Caco-2 (cell line): ENCODE measurements around the gene TAGLN2. TPM values are rescaled to one million over a fixed set of nuclear protein-coding genes. Genes with fewer than 3 reads are reported as not detected.
A peak's percentile ranks its signal among the peaks of the same experiment; 100 is the strongest.

Experiments used
- BruUV-seq: library from RNA; stranded (reverse); fragments of 400-500 nt; replicated peaks from 2 replicates; lab custom pipeline; 2021; lab: Mats Ljungman, UMichigan
- CTCF ChIA-PET: fragments of 300-600 bp; sonication (Branson Sonifier 250); formaldehyde crosslinking; loops from one replicate; lab custom pipeline; 2022; ENCODE audit warnings: antibody characterized with exemption; lab: Charles Lee
- POLR2A ChIA-PET: fragments of 300-600 bp; sonication (Branson Sonifier 250); formaldehyde crosslinking; loops from one replicate; lab custom pipeline; 2022; ENCODE audit warnings: antibody characterized with exemption; lab: Charles Lee
- DNase-seq, 2 experiments: peaks; one replicate each; pipeline versions ENCODE4 v3.0.0 to v3.0.0-alpha.2; 2020 to 2022
- H3K27me3 ChIP-seq: replicated peaks from 2 replicates; pipeline ENCODE4 v1.6.0; 2011; ENCODE audit warnings: low read length; ENCODE audit not compliant: control insufficient read depth, insufficient read depth
- H3K36me3 ChIP-seq: 2 replicates; pipeline ENCODE4 v1.5.1; 2011; ENCODE audit warnings: low read length; ENCODE audit not compliant: control insufficient read depth, insufficient read depth
- H3K4me1 ChIP-seq: fragments of 250-450 bp; sonication (Bioruptor Pico); 2 replicates; pipeline ENCODE4 v1.5.1; 2020; ENCODE audit warnings: mild to moderate bottlenecking
- H3K4me3 ChIP-seq: 2 replicates; pipeline ENCODE4 v1.5.1; 2011; ENCODE audit warnings: low read depth, mild to moderate bottlenecking, control low read depth, low read length
- H3K9me3 ChIP-seq: fragments of 250-450 bp; sonication (Bioruptor Pico); 2 replicates; pipeline ENCODE4 v1.5.1; 2020; ENCODE audit warnings: mild to moderate bottlenecking, moderate library complexity
- H3K27ac Mint-ChIP-seq: one replicate; pipeline ENCODE4 v1.8.0; 2022; ENCODE audit warnings: mixed read lengths; ENCODE audit not compliant: unreplicated experiment
- H3K27me3 Mint-ChIP-seq: one replicate; pipeline ENCODE4 v1.8.0; 2022; ENCODE audit warnings: mixed read lengths; ENCODE audit not compliant: insufficient read depth, unreplicated experiment
- H3K36me3 Mint-ChIP-seq: one replicate; pipeline ENCODE4 v1.8.0; 2022; ENCODE audit warnings: mild to moderate bottlenecking, mixed read lengths; ENCODE audit not compliant: insufficient read depth, unreplicated experiment
- H3K4me1 Mint-ChIP-seq: one replicate; pipeline ENCODE4 v1.8.0; 2022; ENCODE audit warnings: low read depth, mixed read lengths; ENCODE audit not compliant: unreplicated experiment
- H3K4me3 Mint-ChIP-seq: one replicate; pipeline ENCODE4 v1.8.0; 2022; ENCODE audit warnings: mild to moderate bottlenecking, moderate library complexity, mixed read lengths; ENCODE audit not compliant: unreplicated experiment
- H3K9me3 Mint-ChIP-seq: one replicate; pipeline ENCODE4 v1.8.0; 2022; ENCODE audit warnings: mixed read lengths; ENCODE audit not compliant: unreplicated experiment
- CTCF ChIP-seq, 2 experiments: fragments of 200-600 bp in 1 of 2; IDR thresholded peaks; 1 replicate in 1 of 2; 2 replicates in 1 of 2; pipeline versions ENCODE4 v1.5.1 to v1.8.0; 2011 to 2022; ENCODE audit warnings: antibody characterized with exemption in 1 of 2, control low read depth in 1 of 2, inconsistent platforms in 1 of 2, low read depth in 1 of 2, low read length in 1 of 2, mild to moderate bottlenecking in 1 of 2, moderate library complexity in 1 of 2; ENCODE audit not compliant: insufficient read depth in 1 of 2, severe bottlenecking in 1 of 2, unreplicated experiment in 1 of 2
- intact Hi-C: fragments of 100-400 bp; cut with micrococcal nuclease; formaldehyde crosslinking; loops from one replicate; pipeline ENCODE4 v1.10.0; 2022; ENCODE audit not compliant: unreplicated experiment
- total RNA-seq: library from RNA; stranded (reverse); gene quantifications from 2 replicates; pipeline ENCODE4 v1.2.3, GENCODE V29; 2022

The TAGLN2 gene
- total RNA-seq, 1 experiment from 2014 or later = 531 TPM

- H3K36me3 Mint-ChIP-seq = peaks cover 11% of the 10 kb centered on the region
- BruUV-seq = no TSS peak
- ChIA-PET POLR2A (no interaction called here), CTCF (interaction anchor here (1.2 kb wide), 1 partner anchor 96 kb away, joined by 4 read pairs; no protein-coding TSS in a partner anchor)
- Histone ChIP-seq H3K36me3 (no peaks in the 10 kb centered on the region), H3K4me3 (no peak overlapping the region), H3K27me3 (no peaks in the 10 kb centered on the region), H3K4me1 (peaks cover 33% of the 10 kb centered on the region), H3K9me3 (no peaks in the 10 kb centered on the region)
- H3K4me3 Mint-ChIP-seq = no peak overlapping the region
- H3K27me3 Mint-ChIP-seq = no peaks in the 10 kb centered on the region
- TF ChIP-seq CTCF (IDR thresholded peaks at IDR 0.05; ENCODE audit: insufficient read depth in 1 of 2, low read depth in 1 of 2, low read length in 1 of 2, severe bottlenecking in 1 of 2, unreplicated experiment in 1 of 2) = no peak
- no peaks in the 10 kb centered on the region for H3K9me3 Mint-ChIP-seq
- H3K4me1 Mint-ChIP-seq = peaks cover 29% of the 10 kb centered on the region
- no peak overlapping the region for H3K27ac Mint-ChIP-seq
- intact Hi-C loops = no loop called here
- no peak for DNase-seq
Measured at GRCh38 chr1:159895286-159895685, 30.0 kb downstream of the TAGLN2 start.

GRCh38 chr1:159892944-159893343, 32.4 kb downstream of the TAGLN2 start:
- POLR2A ChIA-PET = interaction anchor here (1.0 kb wide), 1 partner anchor 115 kb away, joined by 4 read pairs; no protein-coding TSS in a partner anchor

More at GRCh38 chr1:159892944-159893343, 32.4 kb downstream of the TAGLN2 start:
- CTCF ChIA-PET = interaction anchor here (0.6 to 6.5 kb wide), 17 partner anchors 8 to 138 kb away, joined by 3 to 75 read pairs (median 3); partner anchors contain the start of genes DUSP23, IGSF9 and TAGLN2
- H3K9me3 ChIP-seq = no peaks in the 10 kb centered on the region
- H3K27me3 ChIP-seq = no peaks in the 10 kb centered on the region
- H3K9me3 Mint-ChIP-seq = no peaks in the 10 kb centered on the region
- H3K4me1 ChIP-seq = peaks cover 18% of the 10 kb centered on the region
- H3K36me3 ChIP-seq = no peaks in the 10 kb centered on the region
- no peak overlapping the region for H3K4me3 Mint-ChIP-seq
- no peak overlapping the region for H3K4me3 ChIP-seq
- no TSS peak for BruUV-seq
- no peaks in the 10 kb centered on the region for H3K27me3 Mint-ChIP-seq
- TF ChIP-seq CTCF (IDR thresholded peaks at IDR 0.05; ENCODE audit: insufficient read depth in 1 of 2, low read depth in 1 of 2, low read length in 1 of 2, severe bottlenecking in 1 of 2, unreplicated experiment in 1 of 2) = peak in 1 of 2 experiments; percentile 41
- peaks cover 14% of the 10 kb centered on the region for H3K4me1 Mint-ChIP-seq
- intact Hi-C loops = loop anchor here (1.0 kb wide), 1 partner anchor 114 kb away; no protein-coding TSS in a partner anchor
- no peak overlapping the region for H3K27ac Mint-ChIP-seq
- no peaks in the 10 kb centered on the region for H3K36me3 Mint-ChIP-seq
- DNase-seq = peak; percentile 37 to 53
